Measurements from ENCODE around the gene CCDC9.
A peak's percentile ranks its signal among the peaks of the same experiment; 100 is the strongest.

Gene CCDC9

GRCh38 chr19:47270408-47270807, 14.1 kb downstream of the CCDC9 start:
- no peak overlapping the region for H3K4me3 ChIP-seq (ENCODE audit: low read length)
- H2AFZ ChIP-seq (ENCODE audit: low read depth, low read length), result no peak overlapping the region
- no peaks in the 10 kb centered on the region for H3K9me3 ChIP-seq (ENCODE audit: insufficient read depth, low read length)
- H3K79me2 ChIP-seq (ENCODE audit: low read length), result no peaks in the 10 kb centered on the region
- no peak overlapping the region for H3K27ac ChIP-seq (ENCODE audit: low read length)
- H3K36me3 ChIP-seq (replicated peaks; ENCODE audit: low read depth, low read length), result peaks cover 9% of the 10 kb centered on the region
- no peak overlapping the region for H3K4me2 ChIP-seq (ENCODE audit: low read length)
- H3K4me1 ChIP-seq (ENCODE audit: low read length), result peaks cover 10% of the 10 kb centered on the region
- no peak for TF ChIP-seq EZH2phosphoT487 (IDR thresholded peaks at IDR 0.05; ENCODE audit: low read depth)
- no peak for TF ChIP-seq CTCF (IDR thresholded peaks at IDR 0.05; ENCODE audit: low read depth, low read length)
- no peak overlapping the region for H3K9ac ChIP-seq (ENCODE audit: low read length)
- H4K20me1 ChIP-seq (ENCODE audit: insufficient read depth, low read length), result peaks cover 2% of the 10 kb centered on the region; the same call in 1 of the 2 replicates
- no peaks in the 10 kb centered on the region for H3K27me3 ChIP-seq (ENCODE audit: low read depth, low read length)

- H3K27me3 ChIP-seq (ENCODE audit: low read depth, low read length), result no peaks in the 10 kb centered on the region
- H2AFZ ChIP-seq (ENCODE audit: low read depth, low read length), result no peak overlapping the region
- peaks cover 8% of the 10 kb centered on the region for H3K36me3 ChIP-seq (replicated peaks; ENCODE audit: low read depth, low read length)
- peaks cover 8% of the 10 kb centered on the region; the same call in 1 of the 2 replicates for H4K20me1 ChIP-seq (ENCODE audit: insufficient read depth, low read length)
- no peaks in the 10 kb centered on the region for H3K79me2 ChIP-seq (ENCODE audit: low read length)
- H3K27ac ChIP-seq (ENCODE audit: low read length), result no peak overlapping the region
- no peaks in the 10 kb centered on the region for H3K9me3 ChIP-seq (ENCODE audit: insufficient read depth, low read length)
- H3K9ac ChIP-seq (ENCODE audit: low read length), result no peak overlapping the region
- H3K4me3 ChIP-seq (ENCODE audit: low read length), result no peak overlapping the region
- peaks cover 10% of the 10 kb centered on the region for H3K4me1 ChIP-seq (ENCODE audit: low read length)
- H3K4me2 ChIP-seq (ENCODE audit: low read length), result no peak overlapping the region
- no peak for TF ChIP-seq CTCF (IDR thresholded peaks at IDR 0.05; ENCODE audit: low read depth, low read length)
- no peak for TF ChIP-seq EZH2phosphoT487 (IDR thresholded peaks at IDR 0.05; ENCODE audit: low read depth)
Measured at GRCh38 chr19:47271949-47272348, 15.6 kb downstream of the CCDC9 start.

GRCh38 chr19:47272448-47273312, 16.4 kb downstream of the CCDC9 start:
- H3K9ac ChIP-seq (ENCODE audit: low read length), result peak overlapping the region; percentile 95
- peaks cover 4% of the 10 kb centered on the region for H3K36me3 ChIP-seq (replicated peaks; ENCODE audit: low read depth, low read length)
- no peaks in the 10 kb centered on the region for H3K79me2 ChIP-seq (ENCODE audit: low read length)
- no peaks in the 10 kb centered on the region for H3K9me3 ChIP-seq (ENCODE audit: insufficient read depth, low read length)
- no peak for TF ChIP-seq EZH2phosphoT487 (IDR thresholded peaks at IDR 0.05; ENCODE audit: low read depth)
- TF ChIP-seq CTCF (IDR thresholded peaks at IDR 0.05; ENCODE audit: low read depth, low read length), result no peak
- peak overlapping the region; percentile 88 for H3K4me3 ChIP-seq (ENCODE audit: low read length)
- peak overlapping the region; percentile 6; the same call in 1 of the 2 replicates for H2AFZ ChIP-seq (ENCODE audit: low read depth, low read length)
- peak overlapping the region; percentile 89 for H3K27ac ChIP-seq (ENCODE audit: low read length)
- peaks cover 8% of the 10 kb centered on the region; the same call in 1 of the 2 replicates for H4K20me1 ChIP-seq (ENCODE audit: insufficient read depth, low read length)
- peak overlapping the region; percentile 93 for H3K4me2 ChIP-seq (ENCODE audit: low read length)
- H3K27me3 ChIP-seq (ENCODE audit: low read depth, low read length), result no peaks in the 10 kb centered on the region
- H3K4me1 ChIP-seq (ENCODE audit: low read length), result peaks cover 10% of the 10 kb centered on the region

- no peaks in the 10 kb centered on the region for H3K79me2 ChIP-seq (ENCODE audit: low read length)
- H3K9ac ChIP-seq (ENCODE audit: low read length), result peak overlapping the region; percentile 95
- H4K20me1 ChIP-seq (ENCODE audit: insufficient read depth, low read length), result peaks cover 8% of the 10 kb centered on the region; the same call in 1 of the 2 replicates
- H2AFZ ChIP-seq (ENCODE audit: low read depth, low read length), result peak overlapping the region; percentile 37; the same call in 1 of the 2 replicates
- H3K4me2 ChIP-seq (ENCODE audit: low read length), result peak overlapping the region; percentile 93
- TF ChIP-seq CTCF (IDR thresholded peaks at IDR 0.05; ENCODE audit: low read depth, low read length) (no peak), EZH2phosphoT487 (IDR thresholded peaks at IDR 0.05; ENCODE audit: low read depth) (no peak)
- H3K9me3 ChIP-seq (ENCODE audit: insufficient read depth, low read length), result no peaks in the 10 kb centered on the region
- H3K36me3 ChIP-seq (replicated peaks; ENCODE audit: low read depth, low read length), result peaks cover 4% of the 10 kb centered on the region
- no peaks in the 10 kb centered on the region for H3K27me3 ChIP-seq (ENCODE audit: low read depth, low read length)
- peak overlapping the region; percentile 89 for H3K27ac ChIP-seq (ENCODE audit: low read length)
- peaks cover 10% of the 10 kb centered on the region for H3K4me1 ChIP-seq (ENCODE audit: low read length)
- peak overlapping the region; percentile 88 for H3K4me3 ChIP-seq (ENCODE audit: low read length)
Measured at GRCh38 chr19:47273313-47274070, 17.2 kb downstream of the CCDC9 start.

Measured in OCI-LY3 (cell line).